Measurements from ENCODE around the gene PDIA5.

PDIA5 gene

GRCh38 chr3:123072152-123072551, 5.3 kb downstream of the PDIA5 start:
- TF ChIP-seq, protein P1, sequence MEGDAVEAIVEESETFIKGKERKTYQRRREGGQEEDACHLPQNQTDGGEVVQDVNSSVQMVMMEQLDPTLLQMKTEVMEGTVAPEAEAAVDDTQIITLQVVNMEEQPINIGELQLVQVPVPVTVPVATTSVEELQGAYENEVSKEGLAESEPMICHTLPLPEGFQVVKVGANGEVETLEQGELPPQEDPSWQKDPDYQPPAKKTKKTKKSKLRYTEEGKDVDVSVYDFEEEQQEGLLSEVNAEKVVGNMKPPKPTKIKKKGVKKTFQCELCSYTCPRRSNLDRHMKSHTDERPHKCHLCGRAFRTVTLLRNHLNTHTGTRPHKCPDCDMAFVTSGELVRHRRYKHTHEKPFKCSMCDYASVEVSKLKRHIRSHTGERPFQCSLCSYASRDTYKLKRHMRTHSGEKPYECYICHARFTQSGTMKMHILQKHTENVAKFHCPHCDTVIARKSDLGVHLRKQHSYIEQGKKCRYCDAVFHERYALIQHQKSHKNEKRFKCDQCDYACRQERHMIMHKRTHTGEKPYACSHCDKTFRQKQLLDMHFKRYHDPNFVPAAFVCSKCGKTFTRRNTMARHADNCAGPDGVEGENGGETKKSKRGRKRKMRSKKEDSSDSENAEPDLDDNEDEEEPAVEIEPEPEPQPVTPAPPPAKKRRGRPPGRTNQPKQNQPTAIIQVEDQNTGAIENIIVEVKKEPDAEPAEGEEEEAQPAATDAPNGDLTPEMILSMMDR (IDR thresholded peaks at IDR 0.05; ENCODE audit: low read length) = no peak
- no peak for TF ChIP-seq EZH2 (IDR thresholded peaks at IDR 0.05; ENCODE audit: borderline replicate concordance, low read length)
- no peaks in the 10 kb centered on the region for H3F3A ChIP-seq (ENCODE audit: insufficient read depth, low read length)
- no peak overlapping the region for H3K4me3 ChIP-seq (ENCODE audit: low read depth, low read length, poor library complexity, severe bottlenecking)
- H3K9ac ChIP-seq (ENCODE audit: low read length) = no peak overlapping the region
- 0 out of 2 replicates have a peak, but pooled peaks cover 4% of the 10 kb centered on the region for H3K36me3 ChIP-seq (ENCODE audit: insufficient read depth, low read length)
- no peaks in the 10 kb centered on the region for H3K9me3 ChIP-seq (ENCODE audit: low read length)
- peaks cover 5% of the 10 kb centered on the region; the same call in 1 of the 2 replicates for H3K79me2 ChIP-seq (ENCODE audit: insufficient read depth, low read length)
- H2AFZ ChIP-seq (ENCODE audit: low read length) = no peak overlapping the region
- no peaks in the 10 kb centered on the region for H4K20me1 ChIP-seq (ENCODE audit: insufficient read depth, low read length)
- H3K27me3 ChIP-seq (ENCODE audit: insufficient read depth, low read length) = no peaks in the 10 kb centered on the region
- H3K27ac ChIP-seq (ENCODE audit: low read depth, low read length, poor library complexity, severe bottlenecking) = no peak overlapping the region
- no peak overlapping the region for H3K4me2 ChIP-seq (ENCODE audit: low read length)
- H3K4me1 ChIP-seq (ENCODE audit: insufficient read depth, low read length, severe bottlenecking) = peaks cover 12% of the 10 kb centered on the region
- no peaks in the 10 kb centered on the region for H3K9me2 ChIP-seq (ENCODE audit: low read depth, low read length)

DNA sequence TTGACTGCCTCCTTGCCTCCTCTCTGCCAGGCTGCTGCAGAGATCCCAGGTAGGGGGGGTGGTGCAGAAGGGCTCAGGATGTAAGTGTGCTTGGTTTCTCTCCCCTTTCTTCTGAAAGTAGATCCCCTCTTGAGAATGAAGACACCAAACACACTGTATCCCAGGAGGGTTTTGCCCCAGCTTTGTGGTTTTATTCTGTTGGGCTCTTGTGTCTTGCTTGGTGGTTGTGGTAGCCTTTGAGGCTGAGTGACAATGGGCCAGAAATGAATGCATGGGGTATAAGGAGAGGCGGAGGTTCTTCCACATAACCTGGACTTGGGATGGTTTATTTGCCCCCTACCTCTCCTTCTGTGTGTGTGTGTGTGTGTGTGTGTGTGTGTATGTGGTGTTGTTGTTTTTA, 5.7 kb downstream of the PDIA5 start:
- H3K4me3 ChIP-seq (ENCODE audit: low read depth, low read length, poor library complexity, severe bottlenecking) = no peak overlapping the region
- TF ChIP-seq EZH2 (IDR thresholded peaks at IDR 0.05; ENCODE audit: borderline replicate concordance, low read length) = no peak
- TF ChIP-seq, protein P1 (IDR thresholded peaks at IDR 0.05; ENCODE audit: low read length) = no peak
- H3K9ac ChIP-seq (ENCODE audit: low read length) = no peak overlapping the region
- H3K4me2 ChIP-seq (ENCODE audit: low read length) = no peak overlapping the region
- H3K4me1 ChIP-seq (ENCODE audit: insufficient read depth, low read length, severe bottlenecking) = peaks cover 11% of the 10 kb centered on the region
- no peaks in the 10 kb centered on the region for H3K9me3 ChIP-seq (ENCODE audit: low read length)
- peaks cover 5% of the 10 kb centered on the region; the same call in 1 of the 2 replicates for H3K79me2 ChIP-seq (ENCODE audit: insufficient read depth, low read length)
- H3K27ac ChIP-seq (ENCODE audit: low read depth, low read length, poor library complexity, severe bottlenecking) = no peak overlapping the region
- H3K27me3 ChIP-seq (ENCODE audit: insufficient read depth, low read length) = no peaks in the 10 kb centered on the region
- H3F3A ChIP-seq (ENCODE audit: insufficient read depth, low read length) = no peaks in the 10 kb centered on the region
- no peaks in the 10 kb centered on the region for H3K9me2 ChIP-seq (ENCODE audit: low read depth, low read length)
- H3K36me3 ChIP-seq (ENCODE audit: insufficient read depth, low read length) = 0 out of 2 replicates have a peak, but pooled peaks cover 4% of the 10 kb centered on the region
- no peak overlapping the region for H2AFZ ChIP-seq (ENCODE audit: low read length)
- no peaks in the 10 kb centered on the region for H4K20me1 ChIP-seq (ENCODE audit: insufficient read depth, low read length)

GRCh38 chr3:123075359-123075758, 8.5 kb downstream of the PDIA5 start:
- Histone ChIP-seq H3K4me3 (ENCODE audit: low read depth, low read length, poor library complexity, severe bottlenecking) (no peak overlapping the region), H3K9me3 (ENCODE audit: low read length) (no peaks in the 10 kb centered on the region), H3K9me2 (ENCODE audit: low read depth, low read length) (no peaks in the 10 kb centered on the region), H3K79me2 (ENCODE audit: insufficient read depth, low read length) (no peaks in the 10 kb centered on the region; the same call in 1 of the 2 replicates), H3K4me2 (ENCODE audit: low read length) (no peak overlapping the region), H3K27ac (ENCODE audit: low read depth, low read length, poor library complexity, severe bottlenecking) (no peak overlapping the region), H3K27me3 (ENCODE audit: insufficient read depth, low read length) (no peaks in the 10 kb centered on the region), H3K36me3 (ENCODE audit: insufficient read depth, low read length) (no peaks in the 10 kb centered on the region), H2AFZ (ENCODE audit: low read length) (no peak overlapping the region), H4K20me1 (ENCODE audit: insufficient read depth, low read length) (no peaks in the 10 kb centered on the region), H3F3A (ENCODE audit: insufficient read depth, low read length) (no peaks in the 10 kb centered on the region), H3K9ac (ENCODE audit: low read length) (no peak overlapping the region), H3K4me1 (ENCODE audit: insufficient read depth, low read length, severe bottlenecking) (no peaks in the 10 kb centered on the region)
- TF ChIP-seq EZH2 (IDR thresholded peaks at IDR 0.05; ENCODE audit: borderline replicate concordance, low read length) = no peak
- TF ChIP-seq, protein P1 (IDR thresholded peaks at IDR 0.05; ENCODE audit: low read length) = no peak
